ENCODE measurements around the gene PCDHA6.
"Not testable (repeated sequence)": the region's sequence is repeated elsewhere in the genome, so short reads cannot be mapped to it uniquely, and the experiment has no call there.

The PCDHA6 gene

GRCh38 chr5:140827704-140828361 is at the start of gene PCDHA6:
Gene PCDHA6, plus strand, starts transcription at chr5:140827960. Its CDS starts 132 bp downstream, at chr5:140828092.
- Mint-ChIP-seq H3K36me3 (peaks cover 18% of the 10 kb centered on the region), H3K4me3 (no peak within 1 kb of the TSS), H3K4me1 (no peaks in the 10 kb centered on the region), H3K27me3 (peaks cover 43% of the 10 kb centered on the region), H3K27ac (no peak within 1 kb of the TSS), H3K9me3 (peaks cover 16% of the 10 kb centered on the region)

- no peak overlapping the region for H3K27ac Mint-ChIP-seq
- peaks cover 38% of the 10 kb centered on the region for H3K9me3 Mint-ChIP-seq
These were observed 47.2 kb upstream of the PCDHA6 start for GRCh38 chr5:140780512-140780911.

GRCh38 chr5:140785905-140786686 is 41.7 kb upstream of the PCDHA6 start, which contains the start of gene PCDHA1:
Gene PCDHA1, plus strand, starts transcription at chr5:140786140.
- Mint-ChIP-seq H3K4me1 (no peaks in the 10 kb centered on the region), H3K27ac (no peak within 1 kb of the TSS), H3K36me3 (peaks cover 22% of the 10 kb centered on the region), H3K27me3 (peaks cover 21% of the 10 kb centered on the region), H3K4me3 (no peak within 1 kb of the TSS), H3K9me3 (peaks cover 18% of the 10 kb centered on the region)

More at GRCh38 chr5:140780512-140780911, 47.2 kb upstream of the PCDHA6 start:
- no peak overlapping the region for H3K4me3 Mint-ChIP-seq
- peaks cover 14% of the 10 kb centered on the region for H3K27me3 Mint-ChIP-seq
- H3K4me1 Mint-ChIP-seq = no peaks in the 10 kb centered on the region
- peaks cover 24% of the 10 kb centered on the region for H3K36me3 Mint-ChIP-seq

- Mint-ChIP-seq H3K36me3 (peaks cover 22% of the 10 kb centered on the region), H3K9me3 (peaks cover 21% of the 10 kb centered on the region), H3K27me3 (peaks cover 30% of the 10 kb centered on the region)
- H3K4me1 Mint-ChIP-seq, H3K4me3 Mint-ChIP-seq, H3K27ac Mint-ChIP-seq: not testable (repeated sequence)
These were observed 40.3 kb upstream of the PCDHA6 start for GRCh38 chr5:140787422-140787821.

- peaks cover 21% of the 10 kb centered on the region for H3K9me3 Mint-ChIP-seq
- H3K4me3 Mint-ChIP-seq, H3K4me1 Mint-ChIP-seq, H3K27ac Mint-ChIP-seq: not testable (repeated sequence)
- peaks cover 34% of the 10 kb centered on the region for H3K27me3 Mint-ChIP-seq
- peaks cover 18% of the 10 kb centered on the region for H3K36me3 Mint-ChIP-seq
These were observed 39.8 kb upstream of the PCDHA6 start for GRCh38 chr5:140787849-140788504.

GRCh38 chr5:140791089-140791488 is 36.7 kb upstream of the PCDHA6 start:
- H3K9me3 Mint-ChIP-seq = peaks cover 28% of the 10 kb centered on the region
- no peak overlapping the region for H3K4me3 Mint-ChIP-seq
- H3K4me1 Mint-ChIP-seq = no peaks in the 10 kb centered on the region
- H3K36me3 Mint-ChIP-seq = peaks cover 14% of the 10 kb centered on the region
- peaks cover 36% of the 10 kb centered on the region for H3K27me3 Mint-ChIP-seq
- H3K27ac Mint-ChIP-seq = no peak overlapping the region

GRCh38 chr5:140794595-140795258 is 33.0 kb upstream of the PCDHA6 start, which contains the start of gene PCDHA2:
Gene PCDHA2, plus strand, starts transcription at chr5:140794852.
- peaks cover 11% of the 10 kb centered on the region for H3K36me3 Mint-ChIP-seq
- peaks cover 26% of the 10 kb centered on the region for H3K9me3 Mint-ChIP-seq
- no peak within 1 kb of the TSS for H3K4me3 Mint-ChIP-seq
- no peaks in the 10 kb centered on the region for H3K4me1 Mint-ChIP-seq
- no peak within 1 kb of the TSS for H3K27ac Mint-ChIP-seq
- H3K27me3 Mint-ChIP-seq = peaks cover 33% of the 10 kb centered on the region

- no peaks in the 10 kb centered on the region for H3K4me1 Mint-ChIP-seq
- peaks cover 30% of the 10 kb centered on the region for H3K9me3 Mint-ChIP-seq
- peaks cover 10% of the 10 kb centered on the region for H3K36me3 Mint-ChIP-seq
- no peak overlapping the region for H3K4me3 Mint-ChIP-seq
- no peak overlapping the region for H3K27ac Mint-ChIP-seq
- H3K27me3 Mint-ChIP-seq = peaks cover 34% of the 10 kb centered on the region
These were observed 32.5 kb upstream of the PCDHA6 start for GRCh38 chr5:140795259-140795641.

- Mint-ChIP-seq H3K9me3 (peaks cover 27% of the 10 kb centered on the region), H3K27me3 (peaks cover 32% of the 10 kb centered on the region), H3K36me3 (peaks cover 10% of the 10 kb centered on the region)
- not testable (repeated sequence) for H3K27ac Mint-ChIP-seq, H3K4me3 Mint-ChIP-seq, H3K4me1 Mint-ChIP-seq
These were observed 31.6 kb upstream of the PCDHA6 start for GRCh38 chr5:140796072-140796717.

- no peak overlapping the region for H3K27ac Mint-ChIP-seq
- peaks cover 24% of the 10 kb centered on the region for H3K9me3 Mint-ChIP-seq
- no peaks in the 10 kb centered on the region for H3K4me1 Mint-ChIP-seq
- H3K27me3 Mint-ChIP-seq = peaks cover 30% of the 10 kb centered on the region
- peaks cover 10% of the 10 kb centered on the region for H3K36me3 Mint-ChIP-seq
- no peak overlapping the region for H3K4me3 Mint-ChIP-seq
These were observed 31.1 kb upstream of the PCDHA6 start for GRCh38 chr5:140796718-140797095.

- Mint-ChIP-seq H3K9me3 (peaks cover 26% of the 10 kb centered on the region), H3K27ac (no peak within 1 kb of the TSS)
These were observed 26.8 kb upstream of the PCDHA6 start, which contains the start of gene PCDHA3 for GRCh38 chr5:140800816-140801493. Gene PCDHA3, plus strand, starts transcription at chr5:140801057.

GRCh38 chr5:140801494-140801841 is 26.3 kb upstream of the PCDHA6 start:
- Mint-ChIP-seq H3K9me3 (peaks cover 26% of the 10 kb centered on the region), H3K36me3 (peaks cover 15% of the 10 kb centered on the region), H3K27me3 (peaks cover 30% of the 10 kb centered on the region), H3K4me3 (no peak overlapping the region), H3K27ac (no peak overlapping the region), H3K4me1 (no peaks in the 10 kb centered on the region)

More at GRCh38 chr5:140800816-140801493, 26.8 kb upstream of the PCDHA6 start, which contains the start of gene PCDHA3:
- peaks cover 15% of the 10 kb centered on the region for H3K36me3 Mint-ChIP-seq
- no peaks in the 10 kb centered on the region for H3K4me1 Mint-ChIP-seq
- H3K4me3 Mint-ChIP-seq = no peak within 1 kb of the TSS
- H3K27me3 Mint-ChIP-seq = peaks cover 27% of the 10 kb centered on the region

- H3K27ac Mint-ChIP-seq, H3K4me3 Mint-ChIP-seq, H3K4me1 Mint-ChIP-seq: not testable (repeated sequence)
- Mint-ChIP-seq H3K27me3 (peaks cover 33% of the 10 kb centered on the region), H3K36me3 (peaks cover 16% of the 10 kb centered on the region), H3K9me3 (peaks cover 26% of the 10 kb centered on the region)
These were observed 25.4 kb upstream of the PCDHA6 start for GRCh38 chr5:140802381-140802780.

GRCh38 chr5:140802781-140803271 is 24.9 kb upstream of the PCDHA6 start:
- Mint-ChIP-seq H3K36me3 (peaks cover 15% of the 10 kb centered on the region), H3K4me3 (no peak overlapping the region), H3K4me1 (no peaks in the 10 kb centered on the region), H3K27ac (no peak overlapping the region), H3K27me3 (peaks cover 34% of the 10 kb centered on the region), H3K9me3 (peaks cover 26% of the 10 kb centered on the region)
